ENCODE data around the gene RABL2B.
"Not testable (repeated sequence)": the region's sequence is repeated elsewhere in the genome, so short reads cannot be mapped to it uniquely, and the experiment has no call there.

Gene RABL2B

GRCh38 chr22:50783033-50783879 lies at the start of gene RABL2B:
RABL2B (minus strand) TSS chr22:50783636; CDS start chr22:50782294, 1,342 bp downstream.
- peak; percentile 80 for DNase-seq (ENCODE audit: low spot score)

GRCh38 chr22:50786936-50787335 lies 3.5 kb upstream of the RABL2B start:
- DNase-seq (ENCODE audit: low spot score): not testable (repeated sequence)

- not testable (repeated sequence) for DNase-seq (ENCODE audit: low spot score)
Measured at GRCh38 chr22:50785289-50785688, 1.9 kb upstream of the RABL2B start.

GRCh38 chr22:50783880-50784276 lies 442 bp upstream of the RABL2B start:
- DNase-seq (ENCODE audit: low spot score): not testable (repeated sequence)

GRCh38 chr22:50782253-50782652 lies 1.2 kb downstream of the RABL2B start:
- not testable (repeated sequence) for DNase-seq (ENCODE audit: low spot score)

- not testable (repeated sequence) for DNase-seq (ENCODE audit: low spot score)
Measured at GRCh38 chr22:50780244-50780643, 3.2 kb downstream of the RABL2B start.

GRCh38 chr22:50777631-50778030 lies 5.8 kb downstream of the RABL2B start:
- DNase-seq (ENCODE audit: low spot score): not testable (repeated sequence)

GRCh38 chr22:50775132-50775531 lies 8.3 kb downstream of the RABL2B start:
- peak; percentile 22 for DNase-seq (ENCODE audit: low spot score)

- not testable (repeated sequence) for DNase-seq (ENCODE audit: low spot score)
Measured at GRCh38 chr22:50764288-50764687, 19.1 kb downstream of the RABL2B start.

- DNase-seq (ENCODE audit: low spot score): not testable (repeated sequence)
Measured at GRCh38 chr22:50761829-50762228, 21.6 kb downstream of the RABL2B start.

GRCh38 chr22:50759597-50760341 lies 23.7 kb downstream of the RABL2B start:
- peak; percentile 34 for DNase-seq (ENCODE audit: low spot score)

GRCh38 chr22:50756949-50757491 lies 26.4 kb downstream of the RABL2B start:
- peak; percentile 40 for DNase-seq (ENCODE audit: low spot score)

- not testable (repeated sequence) for DNase-seq (ENCODE audit: low spot score)
Measured at GRCh38 chr22:50756406-50756805, 27.0 kb downstream of the RABL2B start.

GRCh38 chr22:50755251-50755650 lies 28.2 kb downstream of the RABL2B start:
- DNase-seq (ENCODE audit: low spot score): not testable (repeated sequence)

GRCh38 chr22:50749302-50750074 lies 33.9 kb downstream of the RABL2B start:
- not testable (repeated sequence) for DNase-seq (ENCODE audit: low spot score)

- DNase-seq (ENCODE audit: low spot score): not testable (repeated sequence)
Measured at GRCh38 chr22:50748630-50749029, 34.8 kb downstream of the RABL2B start.

GRCh38 chr22:50747521-50747920 lies 35.9 kb downstream of the RABL2B start:
- DNase-seq (ENCODE audit: low spot score): not testable (repeated sequence)

GRCh38 chr22:50744424-50744823 lies 39.0 kb downstream of the RABL2B start:
- DNase-seq (ENCODE audit: low spot score): not testable (repeated sequence)

GRCh38 chr22:50740714-50741113 lies 42.7 kb downstream of the RABL2B start:
- DNase-seq (ENCODE audit: low spot score): not testable (repeated sequence)

GRCh38 chr22:50739894-50740293 lies 43.5 kb downstream of the RABL2B start:
- no peak for DNase-seq (ENCODE audit: low spot score)

GRCh38 chr22:50739279-50739691 lies 44.2 kb downstream of the RABL2B start:
- no peak for DNase-seq (ENCODE audit: low spot score)

All from SW480 (cell line).